ENCODE measurements around the gene NPAS2.

DNA sequence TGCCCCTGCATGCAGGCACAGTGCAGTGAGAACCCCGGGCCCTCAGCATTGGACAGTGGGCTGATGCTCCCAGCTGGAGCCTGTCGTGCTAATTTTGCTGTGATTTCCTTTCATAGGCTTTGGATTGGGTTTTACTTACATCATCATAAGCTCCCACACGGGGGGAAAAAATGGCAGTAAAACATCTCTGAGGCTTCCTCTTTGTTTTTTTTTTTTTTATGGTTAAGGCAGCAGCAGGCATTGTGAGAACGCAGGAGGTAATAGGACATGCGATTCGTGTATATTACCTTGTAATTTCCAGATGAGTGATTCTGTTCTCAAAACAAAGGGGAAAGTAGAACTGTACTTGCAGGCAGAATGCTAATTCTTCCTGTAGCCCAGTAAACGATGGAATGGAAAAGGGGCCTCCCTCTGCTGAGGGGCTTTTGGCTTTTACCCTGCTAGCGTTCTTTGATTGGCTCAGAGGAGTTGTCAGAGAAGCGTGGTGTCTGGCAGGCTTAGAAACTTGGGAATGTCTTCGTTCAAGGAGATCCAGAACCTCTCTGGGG, 89.7 kb downstream of the NPAS2 start:
- TF ChIP-seq, protein P1, sequence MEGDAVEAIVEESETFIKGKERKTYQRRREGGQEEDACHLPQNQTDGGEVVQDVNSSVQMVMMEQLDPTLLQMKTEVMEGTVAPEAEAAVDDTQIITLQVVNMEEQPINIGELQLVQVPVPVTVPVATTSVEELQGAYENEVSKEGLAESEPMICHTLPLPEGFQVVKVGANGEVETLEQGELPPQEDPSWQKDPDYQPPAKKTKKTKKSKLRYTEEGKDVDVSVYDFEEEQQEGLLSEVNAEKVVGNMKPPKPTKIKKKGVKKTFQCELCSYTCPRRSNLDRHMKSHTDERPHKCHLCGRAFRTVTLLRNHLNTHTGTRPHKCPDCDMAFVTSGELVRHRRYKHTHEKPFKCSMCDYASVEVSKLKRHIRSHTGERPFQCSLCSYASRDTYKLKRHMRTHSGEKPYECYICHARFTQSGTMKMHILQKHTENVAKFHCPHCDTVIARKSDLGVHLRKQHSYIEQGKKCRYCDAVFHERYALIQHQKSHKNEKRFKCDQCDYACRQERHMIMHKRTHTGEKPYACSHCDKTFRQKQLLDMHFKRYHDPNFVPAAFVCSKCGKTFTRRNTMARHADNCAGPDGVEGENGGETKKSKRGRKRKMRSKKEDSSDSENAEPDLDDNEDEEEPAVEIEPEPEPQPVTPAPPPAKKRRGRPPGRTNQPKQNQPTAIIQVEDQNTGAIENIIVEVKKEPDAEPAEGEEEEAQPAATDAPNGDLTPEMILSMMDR (IDR thresholded peaks at IDR 0.05): no peak
- TF ChIP-seq EP300 (IDR thresholded peaks at IDR 0.05) (no peak), POLR2A (IDR thresholded peaks at IDR 0.05) (no peak)

All from tibial nerve (tissue), 4 donors.